Activated CD8-positive, alpha-beta memory T cell treated with anti-CD3 and anti-CD28 coated beads for 36 hours (primary cell): ENCODE measurements around the gene FAIM2. TPM values are rescaled to one million over a fixed set of nuclear protein-coding genes. Genes with fewer than 3 reads are reported as not detected.

ENCODE experiments used
- CTCF ChIA-PET: fragments of 350-600 bp; sonication (Branson Sonifier 250); formaldehyde crosslinking; loops from one replicate; lab custom pipeline; 2021; ENCODE audit warnings: antibody characterized with exemption; lab: Charles Lee
- POLR2A ChIA-PET: fragments of 350-600 bp; sonication (Branson Sonifier 250); formaldehyde crosslinking; loops from one replicate; lab custom pipeline; 2021; ENCODE audit warnings: antibody characterized with exemption; lab: Charles Lee
- total RNA-seq, 2 experiments: library from RNA; stranded (reverse); gene quantifications; one replicate each; pipeline ENCODE4 v1.2.3, GENCODE V29; 2021

Gene FAIM2
- total RNA-seq, 2 experiments from 2014 or later, result 0.23 to 1.0 TPM

DNA sequence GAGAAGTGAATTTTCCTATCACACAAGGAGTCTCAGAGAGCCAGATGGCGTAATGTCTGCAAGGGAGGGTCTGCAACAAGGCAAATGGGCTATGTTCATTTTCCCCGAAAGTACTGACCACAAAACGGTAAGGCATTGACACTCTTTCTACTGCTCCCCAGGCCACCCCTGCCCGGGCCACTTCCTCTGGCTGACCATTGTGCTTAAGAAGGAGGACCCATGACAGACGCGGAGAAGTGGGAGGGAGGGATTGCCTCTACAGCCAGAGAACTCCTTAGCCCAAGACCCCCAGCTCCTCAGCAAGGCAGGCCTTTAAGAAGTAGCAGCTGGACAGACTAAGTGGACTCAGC, 76.7 kb downstream of the FAIM2 start:
- CTCF ChIA-PET, result interaction anchor here (0.6 to 2.8 kb wide), 4 partner anchors 12 to 1066 kb away, joined by 4 to 11 read pairs (median 6); partner anchors contain the start of gene TMBIM6

DNA sequence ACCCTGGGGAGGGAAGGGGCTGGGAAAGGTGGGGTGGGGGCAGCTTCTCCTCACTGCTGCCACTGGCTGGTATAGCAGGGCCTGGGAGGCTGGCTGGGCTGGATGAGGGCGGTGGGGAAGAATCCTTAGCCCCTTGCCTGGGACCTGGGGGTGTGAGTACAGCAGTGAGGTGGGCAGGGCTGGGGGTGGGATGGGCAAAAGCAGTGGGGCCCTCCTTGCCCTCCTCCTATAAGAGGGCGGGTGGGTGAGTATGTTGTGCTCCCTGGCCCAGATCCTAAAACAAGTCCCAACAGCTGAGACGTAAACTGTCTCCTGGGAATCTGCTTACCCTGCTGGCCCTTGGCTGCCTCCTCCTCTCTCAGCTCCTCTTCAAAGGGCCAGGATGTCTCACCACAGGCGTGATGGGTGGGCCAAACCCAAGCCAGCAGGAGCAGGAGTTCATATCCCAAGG, 77.7 kb downstream of the FAIM2 start:
- POLR2A ChIA-PET, result no interaction called here

More for the DNA sequence above, 76.7 kb downstream of the FAIM2 start:
- POLR2A ChIA-PET, result interaction anchor here (2.0 kb wide), 1 partner anchor 86 kb away, joined by 10 read pairs; the partner anchor contains the start of gene TMBIM6

DNA sequence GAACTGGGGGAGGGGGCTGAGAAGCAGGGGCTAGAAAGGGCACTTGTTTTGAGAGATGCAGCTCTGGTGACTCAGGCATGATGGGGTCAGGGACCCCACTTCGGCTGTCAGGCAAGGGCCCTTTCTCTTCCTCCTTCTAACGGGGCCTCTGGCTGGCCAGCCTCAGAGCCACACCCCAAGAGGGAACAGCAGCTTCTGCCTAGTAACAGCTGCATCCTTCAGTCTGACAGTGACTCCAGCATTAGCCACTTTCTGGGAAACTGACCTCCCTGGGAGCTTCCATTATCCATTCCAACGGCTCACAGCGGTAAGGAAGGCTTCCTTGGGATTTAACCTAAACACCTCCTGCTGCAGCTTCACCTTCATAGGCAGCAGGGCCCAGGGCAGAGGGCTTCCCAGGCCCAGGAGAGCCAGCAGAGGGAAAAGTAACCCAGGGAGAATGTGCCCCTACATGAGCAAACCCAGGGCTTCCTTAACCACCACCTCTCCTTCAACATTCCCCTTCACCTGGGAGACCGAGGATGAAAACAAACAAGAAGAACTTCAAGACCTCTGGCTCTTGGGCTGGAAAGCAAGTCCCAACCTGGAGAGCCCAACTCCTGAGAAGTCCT, 78.2 kb downstream of the FAIM2 start:
- POLR2A ChIA-PET, result no interaction called here
- CTCF ChIA-PET, result interaction anchor here (0.5 to 2.1 kb wide), 2 partner anchors 47 to 80 kb away, joined by 4 to 7 read pairs; no protein-coding TSS in a partner anchor

More for the DNA sequence above, 77.7 kb downstream of the FAIM2 start:
- CTCF ChIA-PET, result interaction anchor here (2.1 kb wide), 1 partner anchor 48 kb away, joined by 7 read pairs; no protein-coding TSS in a partner anchor

DNA sequence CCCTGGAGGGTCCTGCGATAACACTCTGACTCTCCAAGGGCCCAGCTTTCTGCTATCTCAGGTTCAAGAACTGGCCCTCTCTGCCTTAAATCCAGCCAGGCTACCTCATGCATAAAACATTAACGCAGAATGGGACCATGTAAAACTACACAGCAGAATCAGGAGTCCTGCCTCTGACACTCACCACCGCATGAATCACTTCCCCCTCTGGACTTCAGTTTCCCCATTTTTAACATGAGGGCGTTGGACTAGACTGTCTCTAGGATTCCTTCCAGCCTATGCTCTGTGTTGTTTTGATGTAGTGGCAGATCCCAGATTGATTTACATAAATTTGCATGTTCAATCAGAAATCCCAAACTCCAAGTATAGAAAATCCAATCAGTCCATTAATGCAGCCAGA, 78.8 kb downstream of the FAIM2 start:
- POLR2A ChIA-PET, result no interaction called here
- CTCF ChIA-PET, result interaction anchor here (0.5 to 2.1 kb wide), 2 partner anchors 47 to 80 kb away, joined by 4 to 7 read pairs; no protein-coding TSS in a partner anchor

DNA sequence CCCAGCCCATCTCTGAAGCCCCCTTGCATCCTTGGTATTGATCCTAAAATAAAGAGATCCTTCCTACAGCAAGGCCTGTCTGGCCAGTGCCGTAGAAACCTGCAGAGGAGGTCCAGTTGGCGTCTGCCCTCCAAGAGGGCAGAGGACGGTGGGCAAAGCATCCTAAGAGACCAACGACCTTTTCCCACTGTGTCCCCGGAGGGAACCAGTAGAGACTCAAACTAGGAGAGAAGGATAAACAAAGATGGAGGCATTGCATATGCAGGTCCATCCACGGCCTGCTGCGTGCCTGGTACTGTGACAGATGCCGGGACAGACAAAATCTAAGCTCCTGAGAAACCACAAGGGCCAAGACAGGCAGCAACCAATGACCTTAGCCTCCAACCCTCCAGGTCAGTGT, 79.3 kb downstream of the FAIM2 start:
- CTCF ChIA-PET, result no interaction called here
- POLR2A ChIA-PET, result no interaction called here

DNA sequence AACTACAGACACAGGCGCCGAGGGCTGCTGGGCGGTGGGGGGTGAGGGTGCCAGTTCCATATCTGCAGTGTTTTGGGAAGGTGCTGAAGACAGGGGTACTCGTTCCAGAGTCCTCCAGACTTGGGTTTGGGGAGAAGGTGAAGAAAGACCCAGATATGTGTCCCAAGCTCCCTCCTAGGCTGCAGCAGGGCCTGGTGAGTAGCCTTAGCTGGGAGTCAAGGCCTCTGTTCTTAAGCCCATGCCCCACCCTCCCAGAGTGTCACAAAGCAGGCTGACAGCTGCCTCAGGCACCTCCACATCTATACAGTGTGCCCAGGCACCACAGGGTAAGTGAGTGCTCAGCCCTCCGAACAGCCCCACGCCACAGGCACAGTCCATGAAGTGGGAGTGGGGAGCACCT, 79.7 kb downstream of the FAIM2 start:
- CTCF ChIA-PET, result no interaction called here
- POLR2A ChIA-PET, result no interaction called here

DNA sequence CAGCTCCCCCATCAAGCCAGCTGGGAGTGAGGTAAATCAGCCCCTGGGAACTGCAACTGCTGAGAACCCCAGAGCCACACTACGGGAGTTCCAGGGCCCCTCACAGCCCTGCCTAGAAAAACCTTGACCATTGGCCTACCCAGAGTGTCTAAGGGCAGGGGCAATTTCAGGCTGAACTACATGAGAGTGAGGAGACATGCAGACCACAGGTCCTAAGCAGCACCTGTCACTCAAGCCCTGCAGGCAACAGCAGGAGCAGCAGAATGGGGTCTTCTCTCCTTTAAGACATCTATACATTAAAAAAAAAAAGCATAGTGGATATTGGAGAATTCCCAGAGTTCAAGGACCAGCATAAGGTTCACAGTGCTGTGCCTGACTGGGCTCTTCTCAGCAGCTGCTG, 80.3 kb downstream of the FAIM2 start:
- CTCF ChIA-PET, result no interaction called here
- POLR2A ChIA-PET, result interaction anchor here (0.7 kb wide), 1 partner anchor 22 kb away, joined by 5 read pairs; no protein-coding TSS in a partner anchor

DNA sequence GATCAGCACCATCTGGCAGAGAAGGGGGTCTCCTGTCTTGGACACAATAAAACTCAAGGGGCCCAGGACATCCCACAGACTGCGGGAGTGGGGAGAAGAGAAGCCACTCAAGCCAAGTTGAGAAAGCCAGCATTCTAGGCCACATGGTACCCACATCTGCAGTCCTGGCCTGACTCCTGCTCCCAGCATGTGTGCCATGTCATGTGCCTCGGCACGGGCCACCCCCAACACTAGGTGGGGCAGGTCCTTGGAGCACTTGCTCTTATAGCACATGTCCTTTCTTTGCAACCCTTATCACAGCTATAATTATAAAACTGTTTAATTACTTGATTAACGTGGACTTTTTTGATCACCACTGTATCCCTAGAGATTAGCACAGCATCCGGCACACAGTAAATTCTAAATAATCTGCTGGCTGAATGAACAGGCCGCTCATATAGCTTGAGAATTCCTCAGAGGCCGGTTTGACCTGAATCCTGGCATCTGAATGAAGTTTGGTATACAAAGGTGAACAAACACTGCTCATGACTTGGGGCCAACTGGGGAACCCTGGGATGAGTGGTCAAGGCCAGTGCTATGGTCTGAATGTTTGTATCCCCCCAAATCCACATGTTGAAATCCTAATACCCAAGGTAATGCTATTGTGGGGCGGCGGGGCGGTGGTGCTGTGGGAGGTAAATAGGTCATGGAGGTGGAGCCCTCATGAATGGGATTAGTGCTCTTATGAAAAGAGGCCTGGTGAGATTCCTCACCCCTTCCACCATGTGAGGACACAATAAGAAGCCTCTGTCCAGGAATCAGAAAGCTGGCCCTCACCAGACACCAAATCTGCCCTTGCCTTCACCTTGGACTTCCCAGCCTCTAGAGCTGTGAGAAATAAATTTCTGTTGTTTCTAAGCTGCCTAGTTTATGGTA, 82.1 kb downstream of the FAIM2 start:
- POLR2A ChIA-PET, result no interaction called here

DNA sequence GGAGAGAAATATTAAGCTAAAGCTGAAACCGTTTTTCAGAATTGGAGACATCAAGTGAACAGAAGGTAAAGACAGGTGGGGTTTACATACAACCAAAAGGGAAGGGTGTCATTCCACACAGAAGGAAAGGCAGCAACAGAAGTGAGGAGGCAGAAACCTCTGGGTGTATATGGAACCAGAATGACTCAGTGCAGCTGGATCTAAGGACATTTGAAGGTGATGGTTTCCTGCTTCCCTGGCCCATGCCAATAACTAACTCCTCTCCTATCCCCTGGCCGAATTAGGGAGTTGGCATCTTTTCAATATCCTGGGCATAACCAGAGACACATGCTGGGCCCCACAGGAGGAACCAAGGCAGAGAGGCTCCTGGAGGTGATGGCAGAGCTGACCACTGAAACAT, 83.9 kb downstream of the FAIM2 start:
- ChIA-PET POLR2A (interaction anchor here (0.6 to 0.7 kb wide), 2 partner anchors 32 to 679 kb away, joined by 3 read pairs; no protein-coding TSS in a partner anchor), CTCF (interaction anchor here (0.7 to 1.3 kb wide), 4 partner anchors 9 to 21 kb away, joined by 3 to 5 read pairs (median 4); no protein-coding TSS in a partner anchor)

More for the DNA sequence above, 82.1 kb downstream of the FAIM2 start:
- CTCF ChIA-PET, result no interaction called here

DNA sequence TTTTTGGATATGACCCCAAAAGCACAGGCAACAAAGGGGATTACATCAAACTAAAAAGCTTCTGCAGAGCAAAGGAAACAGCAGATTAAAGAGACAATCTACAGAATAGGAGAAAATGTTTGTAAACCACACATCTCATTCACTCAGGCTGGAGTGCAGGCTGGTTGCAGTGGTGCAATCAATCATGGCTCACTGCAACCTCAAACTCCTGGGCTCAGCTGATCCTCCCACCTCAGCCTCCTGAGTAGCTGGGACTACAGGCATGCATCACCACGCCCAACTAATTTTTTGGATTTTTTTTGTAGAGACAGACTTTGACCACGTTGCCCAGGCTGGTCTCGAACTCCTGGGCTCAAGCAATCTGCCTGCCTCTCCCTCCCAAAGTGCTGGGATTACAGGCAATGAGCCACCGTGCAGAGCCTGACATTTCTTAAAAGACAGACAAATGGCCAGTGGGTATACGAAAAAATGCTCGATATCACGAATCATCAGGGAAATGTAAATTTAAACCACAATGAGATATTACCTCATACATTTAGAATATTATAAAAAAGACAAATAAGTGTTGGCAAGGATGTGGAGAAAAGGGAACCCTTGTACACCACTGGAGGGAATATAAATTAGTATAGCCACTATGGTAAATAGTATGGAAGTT, 85.3 kb downstream of the FAIM2 start:
- ChIA-PET POLR2A (no interaction called here), CTCF (interaction anchor here (0.7 to 1.3 kb wide), 2 partner anchors 19 to 41 kb away, joined by 3 to 5 read pairs; no protein-coding TSS in a partner anchor)

Other genes starting within 250 kb of the FAIM2 start
- gene FMNL3, start 196.5 kb downstream of the FAIM2 start, total RNA-seq, result 10 to 100 TPM; 32.8 to 34.2 TPM
- gene TMBIM6, start 162.3 kb downstream of the FAIM2 start, total RNA-seq, result 100 to 1,000 TPM; 461 to 468 TPM
- gene NCKAP5L, start 75.5 kb downstream of the FAIM2 start, total RNA-seq, result 1 to 10 TPM; 5.3 to 5.4 TPM
- gene BCDIN3D, start 60.8 kb downstream of the FAIM2 start, total RNA-seq, result 1 to 10 TPM; 5.7 to 6.0 TPM
- gene AQP2, start 46.8 kb upstream of the FAIM2 start, total RNA-seq, result not detected
- gene AQP5, start 58.0 kb upstream of the FAIM2 start, total RNA-seq, result not detected
- gene AQP6, start 69.0 kb upstream of the FAIM2 start, total RNA-seq, result not detected
- gene RACGAP1, start 121.6 kb upstream of the FAIM2 start, total RNA-seq, result 10 to 100 TPM; 83.8 to 89.6 TPM
- gene ASIC1, start 153.7 kb upstream of the FAIM2 start, total RNA-seq, result 10 to 100 TPM; 11.1 to 13.3 TPM
- gene SMARCD1, start 181.4 kb upstream of the FAIM2 start, total RNA-seq, result 10 to 100 TPM; 75.1 to 76.6 TPM
- gene GPD1, start 200.1 kb upstream of the FAIM2 start, total RNA-seq, result under 1 TPM; 0.40 to 0.44 TPM
- 10 to 100 TPM; 59.2 to 65.5 TPM for gene COX14, start 208.3 kb upstream of the FAIM2 start, total RNA-seq